ENCODE results near the gene CDKN1B. TPM values are rescaled to one million over a fixed set of nuclear protein-coding genes. Genes with fewer than 3 reads are reported as not detected.

The CDKN1B gene
- total RNA-seq, 1 donor from 2014 or later, result 28.3 TPM

- no peaks in the 10 kb centered on the region for H3K27me3 Mint-ChIP-seq (ENCODE audit: low read depth)
- no peaks in the 10 kb centered on the region for H3K9me3 Mint-ChIP-seq
- DNase-seq (ENCODE audit: low spot score in 2 of 2, unreplicated experiment in 2 of 2), result no peak
- peaks cover 9% of the 10 kb centered on the region for H3K36me3 Mint-ChIP-seq
- no peak for TF ChIP-seq CTCF (IDR thresholded peaks at IDR 0.05; ENCODE audit: unreplicated experiment)
- peaks cover 45% of the 10 kb centered on the region for H3K4me1 Mint-ChIP-seq
- H3K4me3 Mint-ChIP-seq, result no peak overlapping the region
- H3K27ac Mint-ChIP-seq, result no peak overlapping the region
Observed at GRCh38 chr12:12721814-12722434, 4.8 kb downstream of the CDKN1B start.

GRCh38 chr12:12722435-12723148 is 5.4 kb downstream of the CDKN1B start:
- no peak for TF ChIP-seq CTCF (IDR thresholded peaks at IDR 0.05; ENCODE audit: unreplicated experiment)
- peaks cover 45% of the 10 kb centered on the region for H3K4me1 Mint-ChIP-seq
- no peaks in the 10 kb centered on the region for H3K27me3 Mint-ChIP-seq (ENCODE audit: low read depth)
- H3K9me3 Mint-ChIP-seq, result no peaks in the 10 kb centered on the region
- no peak for DNase-seq (ENCODE audit: low spot score in 2 of 2, unreplicated experiment in 2 of 2)
- peaks cover 9% of the 10 kb centered on the region for H3K36me3 Mint-ChIP-seq
- peak overlapping the region; percentile 83 for H3K4me3 Mint-ChIP-seq
- H3K27ac Mint-ChIP-seq, result peak overlapping the region; percentile 12

GRCh38 chr12:12723149-12723680 is 6.0 kb downstream of the CDKN1B start:
- H3K4me1 Mint-ChIP-seq, result peaks cover 44% of the 10 kb centered on the region

GRCh38 chr12:12723681-12724420 is 6.7 kb downstream of the CDKN1B start:
- Mint-ChIP-seq H3K4me3 (peak overlapping the region; percentile 83), H3K4me1 (peaks cover 40% of the 10 kb centered on the region), H3K9me3 (no peaks in the 10 kb centered on the region), H3K36me3 (peaks cover 9% of the 10 kb centered on the region), H3K27ac (peak overlapping the region; percentile 92), H3K27me3 (ENCODE audit: low read depth) (no peaks in the 10 kb centered on the region)
- TF ChIP-seq CTCF (IDR thresholded peaks at IDR 0.05; ENCODE audit: unreplicated experiment), result no peak
- DNase-seq (ENCODE audit: low spot score in 2 of 2, unreplicated experiment in 2 of 2), result peak in 1 of 2 experiments; percentile 64

More at GRCh38 chr12:12723149-12723680, 6.0 kb downstream of the CDKN1B start:
- Mint-ChIP-seq H3K4me3 (peak overlapping the region; percentile 83), H3K27me3 (ENCODE audit: low read depth) (no peaks in the 10 kb centered on the region), H3K9me3 (no peaks in the 10 kb centered on the region), H3K36me3 (peaks cover 9% of the 10 kb centered on the region), H3K27ac (peak overlapping the region; percentile 90)
- DNase-seq (ENCODE audit: low spot score in 2 of 2, unreplicated experiment in 2 of 2), result no peak
- TF ChIP-seq CTCF (IDR thresholded peaks at IDR 0.05; ENCODE audit: unreplicated experiment), result no peak

- Mint-ChIP-seq H3K4me1 (peaks cover 33% of the 10 kb centered on the region), H3K9me3 (no peaks in the 10 kb centered on the region), H3K4me3 (peak overlapping the region; percentile 94), H3K36me3 (peaks cover 7% of the 10 kb centered on the region), H3K27ac (peak overlapping the region; percentile 96), H3K27me3 (ENCODE audit: low read depth) (no peaks in the 10 kb centered on the region)
- no peak for TF ChIP-seq CTCF (IDR thresholded peaks at IDR 0.05; ENCODE audit: unreplicated experiment)
- DNase-seq (ENCODE audit: low spot score in 2 of 2, unreplicated experiment in 2 of 2), result no peak
Observed at GRCh38 chr12:12724421-12725085, 7.4 kb downstream of the CDKN1B start.
